NCI-H524 treated with DMSO at 0.1 percent for 48 hours (cell line): ENCODE results near the gene LARP1.
"Not testable (repeated sequence)": the region's sequence is repeated elsewhere in the genome, so short reads cannot be mapped to it uniquely, and the experiment has no call there.

ENCODE experiments used
- DNase-seq: peaks from one replicate; lab custom pipeline; 2025; lab: John Stamatoyannopoulos, UW

Gene LARP1

DNA sequence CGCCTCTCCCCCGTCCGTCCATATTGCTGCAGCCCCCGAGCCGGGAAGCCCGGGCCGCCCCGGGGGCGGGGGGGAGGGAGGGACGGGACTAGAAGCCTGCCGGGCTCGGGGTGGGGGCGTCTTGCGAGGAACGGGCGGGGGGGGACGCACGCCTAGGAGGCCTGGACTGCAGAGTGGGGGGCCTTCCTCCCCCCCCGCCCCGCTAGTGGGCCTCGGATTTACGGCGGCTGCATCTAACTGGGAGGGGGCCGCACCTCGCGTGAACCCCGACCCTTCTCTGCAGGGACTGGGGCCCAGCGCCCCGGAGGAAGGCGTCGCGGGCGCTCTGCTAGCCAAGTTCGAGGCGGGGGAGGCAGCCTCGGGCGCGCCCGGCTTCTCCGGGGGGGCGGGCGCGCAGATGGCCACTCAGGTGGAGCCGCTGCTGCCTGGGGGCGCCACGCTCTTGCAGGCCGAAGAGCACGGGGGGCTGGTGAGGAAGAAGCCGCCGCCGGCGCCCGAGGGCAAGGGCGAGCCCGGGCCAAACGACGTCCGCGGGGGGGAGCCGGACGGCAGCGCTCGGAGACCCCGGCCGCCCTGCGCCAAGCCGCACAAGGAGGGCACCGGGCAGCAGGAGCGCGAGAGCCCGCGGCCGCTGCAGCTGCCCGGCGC, at the start of gene LARP1:
Gene LARP1 (plus strand): TSS at position 17 of the 648 bp plus-strand sequence. CDS start 381 bp downstream, at position 398.
- DNase-seq: no peak

DNA sequence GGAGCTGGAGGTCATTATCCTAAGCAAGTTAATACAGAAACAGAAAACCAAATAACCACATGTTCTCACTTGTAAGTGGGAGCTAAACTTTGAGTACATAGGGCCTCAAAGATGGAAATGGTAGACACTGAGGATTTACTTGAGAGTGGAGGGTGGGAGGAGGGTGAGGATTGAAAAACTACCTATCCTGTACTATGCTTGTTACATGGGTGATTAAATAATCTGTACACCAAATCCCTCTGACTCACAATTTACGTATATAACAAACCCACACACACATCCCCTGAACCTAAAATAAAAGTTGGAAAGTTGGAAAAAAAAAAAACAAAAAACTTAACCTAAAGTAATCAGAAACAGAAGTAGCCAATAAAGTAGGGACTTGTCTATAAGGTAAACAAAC, 48.8 kb upstream of the LARP1 start:
- DNase-seq: no peak

DNA sequence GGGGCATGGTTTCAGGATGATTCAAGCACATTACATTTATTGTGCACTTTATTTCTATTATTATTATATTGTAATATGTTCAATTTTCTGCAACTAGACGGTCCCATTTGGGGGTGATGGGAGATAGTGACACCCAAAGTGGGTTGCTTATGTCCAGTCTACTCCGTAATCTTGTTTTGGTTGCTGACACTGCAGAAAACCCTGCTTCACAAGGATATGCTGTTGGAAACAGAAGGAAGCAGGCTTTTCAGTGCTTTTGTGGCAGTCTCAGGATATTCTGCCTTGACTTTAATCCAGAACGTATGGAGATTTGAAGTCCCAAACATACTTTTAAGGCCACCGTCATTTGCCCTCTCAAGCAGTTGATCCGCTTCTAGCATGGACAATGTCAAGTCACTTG, 47.5 kb upstream of the LARP1 start:
- DNase-seq: no peak

DNA sequence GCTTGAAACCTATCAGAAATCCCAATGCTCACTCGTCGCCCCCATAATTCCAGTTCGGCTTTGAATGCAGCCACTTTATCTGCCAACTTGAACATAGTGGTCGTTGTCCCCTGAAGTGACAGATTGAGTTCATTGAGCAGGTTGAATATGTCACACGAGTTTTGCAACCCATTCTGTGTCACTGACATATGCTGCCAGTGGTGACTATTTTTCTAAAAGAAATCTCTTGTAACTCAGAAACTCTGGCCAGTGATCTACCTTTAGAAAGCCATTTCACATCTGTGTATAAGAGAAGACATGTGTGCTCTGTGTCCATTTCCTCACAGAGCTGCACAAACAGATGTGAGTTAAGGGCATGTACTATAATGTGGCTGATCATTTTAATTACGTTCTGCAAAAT, 47.0 kb upstream of the LARP1 start:
- DNase-seq: no peak

DNA sequence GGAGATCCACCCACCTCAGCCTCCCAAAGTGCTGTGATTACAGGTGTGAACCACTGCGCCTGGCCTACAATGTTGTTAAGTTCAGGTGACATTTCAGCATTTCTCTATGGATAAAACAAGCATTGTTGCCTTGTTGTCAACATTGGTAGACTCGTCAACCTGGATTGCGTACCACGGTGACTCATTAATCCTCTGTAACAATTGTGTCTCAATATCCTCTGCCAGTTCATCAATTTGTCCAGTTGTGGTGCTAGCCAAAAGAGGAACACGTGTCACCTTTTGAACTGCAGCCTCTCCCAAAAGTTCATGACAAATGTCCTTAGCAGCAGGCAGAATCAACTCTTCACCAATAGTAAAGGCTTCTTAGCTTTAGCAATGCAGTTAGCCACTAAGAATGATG, 46.3 kb upstream of the LARP1 start:
- no peak for DNase-seq

DNA sequence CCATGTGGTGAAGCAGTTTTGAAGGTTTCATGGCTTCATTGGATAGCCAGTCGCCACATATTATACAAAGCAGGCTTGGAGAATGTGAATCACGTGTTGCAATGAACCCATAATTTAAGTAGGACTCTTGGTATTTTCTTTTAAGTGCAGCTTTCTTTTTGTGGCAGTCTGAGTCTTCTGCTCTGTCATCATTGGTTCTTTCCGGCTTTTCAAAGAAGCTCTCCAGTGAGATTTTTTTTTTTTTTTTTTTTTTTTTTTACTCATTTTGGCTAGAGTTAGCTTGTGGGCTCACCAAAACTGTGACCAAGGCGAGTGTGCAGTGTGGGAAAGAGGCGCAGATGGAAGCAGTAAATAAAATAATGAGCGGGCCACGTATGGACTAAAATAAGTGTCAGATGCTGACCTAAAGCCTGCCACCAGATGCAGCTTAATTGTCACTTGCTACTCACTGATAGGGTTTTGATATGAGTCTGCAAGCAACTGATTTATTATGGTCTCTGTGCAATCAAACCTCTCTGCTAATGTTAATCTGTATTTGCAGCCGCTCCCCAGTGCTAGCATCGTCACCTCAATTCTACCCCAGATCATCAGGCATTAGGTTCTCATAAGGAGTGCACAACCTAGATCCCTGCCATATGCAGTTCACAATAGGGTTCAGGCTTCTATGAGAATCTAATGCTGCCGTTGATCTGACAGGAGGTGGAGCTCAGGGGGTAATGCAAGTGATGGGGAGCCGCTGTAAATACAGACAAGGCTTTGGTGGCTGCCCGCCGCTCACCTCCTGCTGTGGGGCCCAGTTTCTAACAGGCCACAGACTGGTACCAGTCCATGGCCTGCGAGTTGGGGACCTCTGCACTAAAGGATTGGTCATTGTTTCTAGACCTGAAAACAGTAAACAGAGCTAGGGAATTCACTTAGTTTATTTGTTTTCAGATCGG, 45.5 kb upstream of the LARP1 start:
- no peak for DNase-seq

DNA sequence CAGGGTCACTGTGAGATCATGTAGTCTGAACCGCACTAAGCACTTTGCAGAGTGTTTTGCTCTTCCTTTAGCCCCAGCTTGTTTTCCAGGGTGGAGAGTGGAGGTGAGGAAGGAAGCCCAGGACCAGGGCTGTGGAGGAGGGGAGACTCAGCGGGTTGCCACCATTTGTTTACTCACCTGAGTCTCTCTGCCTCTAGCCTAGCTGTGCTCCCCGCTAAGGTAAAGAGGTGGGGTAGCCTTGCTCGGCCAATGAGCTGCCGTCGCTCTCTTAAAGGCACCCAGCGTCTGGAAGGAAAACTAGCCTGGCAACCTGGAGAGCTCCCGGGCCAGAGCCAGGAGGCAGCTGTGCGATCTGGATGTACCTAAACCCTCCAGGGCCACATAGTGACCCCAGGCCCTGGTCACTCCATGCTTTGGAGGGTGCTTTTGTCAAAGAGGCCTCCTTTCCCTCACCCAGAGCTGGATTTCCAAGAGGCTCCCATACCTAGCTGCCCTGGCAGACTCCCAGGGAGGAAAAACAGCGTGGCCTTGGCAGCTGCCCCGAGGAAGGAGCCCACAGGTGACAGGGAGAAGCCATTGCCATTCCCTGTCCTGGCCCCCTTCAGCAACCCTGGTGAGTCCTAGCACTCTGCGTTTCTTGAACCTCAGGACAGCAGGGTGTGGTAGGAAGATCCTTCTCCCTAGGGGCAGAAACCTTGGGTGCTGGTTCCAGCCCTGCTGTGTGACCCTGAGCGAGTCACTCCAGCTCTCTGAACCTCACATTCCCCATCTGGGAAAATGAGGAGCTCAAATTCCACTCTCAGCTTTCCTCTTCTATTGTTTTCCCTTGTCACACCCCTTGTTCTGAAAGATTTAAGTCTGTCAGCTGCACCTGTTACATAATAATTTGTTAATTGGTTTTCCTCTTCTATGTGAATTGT, 42.4 kb upstream of the LARP1 start:
- no peak for DNase-seq

DNA sequence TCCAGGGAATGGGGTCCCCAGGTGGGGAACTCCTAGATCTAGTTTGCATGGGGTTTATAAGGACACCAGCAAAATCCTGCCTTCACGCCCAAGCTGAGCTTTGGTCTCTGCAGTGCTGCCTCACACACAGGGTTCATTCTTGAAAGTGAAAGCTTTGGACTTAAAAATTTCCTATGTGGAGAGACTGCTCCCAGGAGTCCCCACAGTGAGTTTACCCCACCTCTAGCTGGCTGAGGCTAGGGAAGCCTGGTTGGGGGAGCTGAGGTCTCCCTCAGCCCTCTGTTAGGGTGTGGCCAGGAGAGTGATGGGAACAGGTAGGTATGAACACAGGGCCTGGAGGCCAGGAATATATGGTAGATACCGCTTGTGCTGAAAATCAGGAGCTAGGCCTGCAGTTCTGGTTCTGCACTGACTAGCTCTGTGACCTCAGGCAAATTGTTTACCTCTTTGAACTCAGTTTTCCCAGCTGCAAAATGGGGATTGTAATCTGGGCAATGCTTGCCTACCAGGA, 41.5 kb upstream of the LARP1 start:
- DNase-seq: no peak

DNA sequence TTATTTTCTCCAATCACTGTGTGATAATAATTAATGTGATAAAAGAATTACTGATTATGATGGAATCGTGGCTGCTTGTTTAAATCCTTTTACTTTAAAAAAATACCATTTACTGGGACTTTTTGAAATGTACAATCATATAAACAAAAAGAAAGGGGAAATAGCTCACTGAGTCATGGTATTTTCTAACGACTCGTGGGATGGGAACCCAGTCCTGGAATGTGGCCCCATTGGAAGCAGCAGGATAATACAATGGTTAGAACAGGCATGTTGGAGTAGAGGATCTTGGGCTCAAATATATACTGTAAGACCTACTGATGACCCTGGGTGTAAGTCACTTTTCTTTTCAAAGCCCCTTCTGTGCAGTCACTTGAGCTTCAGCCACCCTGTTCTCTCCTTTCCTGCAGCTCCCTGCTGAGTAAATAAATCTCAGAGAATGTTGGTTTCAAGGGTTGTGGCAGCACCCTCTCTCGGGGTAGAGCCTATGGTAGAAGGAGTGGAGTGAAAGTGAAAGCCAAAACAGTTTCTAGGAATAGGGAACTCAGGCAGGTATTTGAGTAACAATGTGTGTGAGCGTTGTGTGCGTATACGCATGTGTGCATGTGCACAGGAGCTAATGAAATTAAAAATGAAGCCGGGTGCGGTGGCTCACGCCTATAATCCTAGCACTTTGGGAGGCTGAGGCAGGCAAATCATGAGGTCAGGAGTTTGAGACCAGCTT, 40.8 kb upstream of the LARP1 start:
- no peak for DNase-seq

DNA sequence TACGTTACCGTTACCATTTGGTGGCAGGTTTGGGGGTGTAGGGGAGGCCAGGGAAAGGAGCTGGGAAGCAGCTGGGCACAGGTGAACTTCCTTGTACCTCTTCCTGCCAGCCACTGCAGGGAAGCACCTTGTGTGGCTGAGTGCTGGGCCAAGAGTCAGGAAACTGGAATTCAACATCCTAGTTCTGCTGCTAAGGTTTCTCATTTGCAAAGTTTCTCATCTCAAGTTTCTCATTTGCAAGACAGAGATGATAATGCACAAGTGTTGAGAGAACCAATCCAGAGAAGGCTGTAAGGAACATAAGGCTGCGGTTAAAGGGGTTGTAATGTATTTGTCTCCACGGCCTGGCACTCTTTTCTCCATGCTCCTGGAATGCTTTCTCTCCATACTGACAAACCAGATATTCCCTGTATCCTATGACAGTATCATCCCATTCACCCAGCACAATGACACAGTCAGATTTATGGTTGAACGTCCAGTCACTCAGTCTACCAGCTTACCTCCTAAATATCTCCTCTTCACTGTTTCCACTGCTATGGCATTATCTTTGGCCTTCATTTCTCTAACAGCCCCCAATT, 33.6 kb upstream of the LARP1 start:
- no peak for DNase-seq

DNA sequence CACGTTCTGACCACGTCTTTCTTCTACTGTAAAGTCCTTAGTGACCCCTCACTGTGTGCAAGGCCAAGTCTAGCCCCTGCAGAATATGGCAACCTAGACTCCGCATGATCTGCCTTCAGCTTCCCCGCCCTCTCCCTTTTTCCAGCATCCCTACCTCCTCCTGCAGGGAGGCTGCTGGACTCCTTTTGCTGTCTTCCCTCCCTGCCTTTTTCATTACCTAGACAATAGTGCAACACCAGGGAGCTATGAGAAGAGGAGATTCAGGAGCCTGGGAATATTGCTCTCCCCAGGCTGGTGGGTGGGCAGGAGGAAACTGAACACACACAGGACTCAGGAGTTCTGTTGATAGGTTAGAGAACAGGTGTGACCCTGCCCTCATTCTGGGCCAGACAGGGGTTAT, 33.1 kb upstream of the LARP1 start:
- DNase-seq: no peak

DNA sequence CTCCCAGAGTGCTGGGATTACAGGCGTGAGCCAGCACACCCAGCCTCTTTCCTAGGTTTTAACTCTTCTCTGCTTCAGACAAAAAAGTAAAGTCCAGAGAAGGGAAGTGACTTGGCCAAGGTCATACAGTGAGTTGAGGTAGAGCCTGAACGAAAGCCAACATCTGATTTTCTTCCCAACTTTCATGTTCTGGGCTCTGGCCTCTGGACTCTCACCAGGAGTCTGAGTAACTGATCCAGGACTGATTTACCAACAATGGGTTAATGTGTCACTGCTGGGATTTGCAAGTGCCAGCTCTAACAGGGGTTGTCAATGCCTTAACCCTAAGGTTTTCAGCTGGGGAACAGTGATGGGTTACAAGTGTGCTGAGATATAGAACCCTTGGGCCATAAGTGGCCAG, 32.2 kb upstream of the LARP1 start:
- DNase-seq: no peak

DNA sequence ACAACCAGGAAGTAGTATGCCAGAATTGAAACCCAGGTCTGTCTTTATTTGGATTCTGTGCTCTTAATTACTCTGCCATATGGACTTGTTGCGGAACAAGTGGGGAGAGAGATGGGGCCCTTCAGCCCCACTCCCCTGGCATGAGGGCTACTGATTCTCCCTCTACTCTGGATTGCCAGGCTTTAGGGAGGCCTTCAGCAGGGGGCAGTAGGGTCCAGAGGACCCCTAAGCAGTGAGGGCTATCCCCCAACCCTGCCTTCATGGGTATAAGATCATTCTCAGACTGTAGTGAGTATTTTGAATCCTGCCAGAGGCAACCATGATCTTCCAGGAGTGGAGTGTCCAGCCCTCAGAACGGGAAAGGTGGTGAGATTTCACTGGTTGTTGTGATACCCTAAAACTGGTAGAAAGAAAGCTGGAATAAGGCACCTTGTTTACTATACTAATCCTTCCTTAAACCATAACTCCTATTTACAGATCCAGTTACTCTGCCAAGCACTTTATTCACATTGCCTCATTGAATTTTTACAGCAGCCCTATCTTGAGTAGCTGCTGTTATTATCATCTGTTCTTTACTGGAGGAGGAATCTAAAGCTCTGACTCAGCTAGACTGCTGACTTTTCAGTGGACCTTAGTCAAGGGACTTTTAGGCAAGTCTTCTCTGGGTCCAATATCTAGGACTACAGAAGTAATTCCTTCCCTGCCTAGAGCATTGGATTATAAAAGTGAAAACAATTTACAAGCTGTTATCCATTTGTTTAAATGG, 31.3 kb upstream of the LARP1 start:
- DNase-seq: no peak

DNA sequence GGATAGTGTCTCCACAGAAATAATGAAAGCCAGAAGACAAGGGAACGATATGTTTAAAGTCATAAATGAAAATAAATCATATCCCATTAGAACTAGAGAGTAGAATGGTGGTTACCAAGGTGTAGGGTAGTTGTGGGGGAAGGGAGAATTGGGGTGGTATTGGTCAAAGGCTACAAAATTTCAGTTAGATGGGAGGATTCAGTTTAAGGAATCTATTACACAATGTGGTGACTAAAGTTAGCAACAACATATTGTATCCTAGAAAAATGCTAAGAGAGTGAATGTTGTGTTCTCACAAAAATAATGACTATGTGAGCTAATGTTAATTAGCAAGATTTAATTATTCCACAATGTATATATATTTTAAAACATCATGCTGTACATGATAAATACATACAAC, 27.8 kb upstream of the LARP1 start:
- no peak for DNase-seq

DNA sequence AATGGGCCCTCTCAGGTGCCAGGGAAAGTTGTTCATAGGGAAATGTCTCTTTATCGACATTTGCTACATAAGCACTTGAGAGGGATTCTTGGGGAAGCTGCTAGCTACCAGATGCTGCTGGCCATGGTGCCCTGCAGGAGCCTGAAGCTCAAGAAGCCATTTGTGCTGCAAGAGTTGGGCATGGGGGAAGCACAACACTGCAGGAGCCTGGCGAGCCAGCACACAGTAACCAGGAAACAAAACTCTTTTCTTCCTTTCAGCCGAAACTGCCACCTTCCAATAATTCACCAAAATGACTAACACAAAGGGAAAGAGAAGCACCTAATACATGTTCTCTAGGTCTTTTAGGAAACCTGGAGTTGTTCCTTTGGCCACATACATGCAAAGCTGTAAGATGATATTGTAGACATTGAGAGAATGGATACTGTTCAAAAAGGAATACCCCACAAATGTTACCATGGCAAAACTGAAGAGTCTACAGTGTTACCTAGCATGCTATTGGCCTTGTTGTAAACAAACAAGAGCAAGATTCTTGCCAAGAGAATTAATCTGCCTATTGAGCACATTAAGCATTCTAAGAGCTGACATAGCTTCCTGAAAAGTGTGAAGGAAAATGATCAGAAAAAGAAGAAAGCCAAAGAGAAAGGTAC, 26.1 kb upstream of the LARP1 start:
- no peak for DNase-seq

DNA sequence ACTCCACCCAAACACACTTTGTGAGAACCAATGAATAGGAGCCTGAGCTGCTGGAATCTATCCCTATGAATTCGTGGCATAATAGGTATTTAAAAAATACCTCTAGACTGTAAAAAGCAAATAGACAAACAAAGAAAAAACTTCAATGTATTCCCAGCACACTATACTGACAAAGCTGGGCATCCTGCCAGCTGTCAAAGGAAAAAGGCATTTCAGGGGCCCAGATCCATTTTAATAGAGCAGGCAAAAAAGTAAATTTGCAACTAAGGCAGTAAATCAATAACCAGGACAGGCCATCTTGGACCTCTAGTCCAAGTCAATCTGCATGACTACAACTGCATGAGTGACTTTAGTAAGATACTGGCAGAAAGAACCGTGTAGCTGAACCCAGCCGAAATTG, 25.6 kb upstream of the LARP1 start:
- DNase-seq: no peak

DNA sequence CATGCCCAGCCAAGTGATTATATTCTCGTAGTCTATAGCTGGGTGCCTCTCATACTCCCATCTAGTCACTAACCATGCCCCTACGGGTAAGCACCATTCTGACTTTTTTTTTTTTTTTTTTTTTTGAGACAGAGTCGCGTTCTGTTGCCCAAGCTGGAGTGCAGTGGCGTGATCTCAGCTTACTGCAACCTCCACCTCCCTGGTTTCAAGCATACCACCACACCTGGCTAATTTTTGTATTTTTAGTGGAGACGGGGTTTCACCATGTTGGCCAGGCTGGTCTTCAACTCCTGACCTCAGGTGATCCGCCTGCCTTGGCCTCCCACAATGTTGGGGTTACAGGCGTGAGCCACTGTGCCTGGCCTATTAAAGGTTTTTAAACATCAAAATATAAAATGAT, 24.4 kb upstream of the LARP1 start:
- DNase-seq: not testable (repeated sequence)

DNA sequence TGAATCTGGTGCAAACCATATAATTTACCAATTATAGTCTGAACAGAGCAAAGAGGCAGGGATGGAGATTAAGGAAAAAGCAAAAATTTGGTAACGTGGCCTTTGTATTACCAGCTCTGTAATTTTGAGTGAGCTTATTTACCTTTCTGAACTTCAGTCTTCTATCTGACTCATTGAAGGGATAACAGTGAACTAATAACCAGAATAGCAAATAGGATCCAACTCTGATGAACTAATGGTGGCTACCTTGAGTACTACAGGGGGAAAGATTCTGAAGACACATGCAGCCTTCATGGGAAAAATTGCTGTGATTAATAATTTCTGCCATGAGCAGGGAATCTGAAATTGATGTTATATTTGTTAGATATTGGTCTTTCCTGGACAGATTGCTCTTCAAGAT, 23.0 kb upstream of the LARP1 start:
- DNase-seq: no peak

DNA sequence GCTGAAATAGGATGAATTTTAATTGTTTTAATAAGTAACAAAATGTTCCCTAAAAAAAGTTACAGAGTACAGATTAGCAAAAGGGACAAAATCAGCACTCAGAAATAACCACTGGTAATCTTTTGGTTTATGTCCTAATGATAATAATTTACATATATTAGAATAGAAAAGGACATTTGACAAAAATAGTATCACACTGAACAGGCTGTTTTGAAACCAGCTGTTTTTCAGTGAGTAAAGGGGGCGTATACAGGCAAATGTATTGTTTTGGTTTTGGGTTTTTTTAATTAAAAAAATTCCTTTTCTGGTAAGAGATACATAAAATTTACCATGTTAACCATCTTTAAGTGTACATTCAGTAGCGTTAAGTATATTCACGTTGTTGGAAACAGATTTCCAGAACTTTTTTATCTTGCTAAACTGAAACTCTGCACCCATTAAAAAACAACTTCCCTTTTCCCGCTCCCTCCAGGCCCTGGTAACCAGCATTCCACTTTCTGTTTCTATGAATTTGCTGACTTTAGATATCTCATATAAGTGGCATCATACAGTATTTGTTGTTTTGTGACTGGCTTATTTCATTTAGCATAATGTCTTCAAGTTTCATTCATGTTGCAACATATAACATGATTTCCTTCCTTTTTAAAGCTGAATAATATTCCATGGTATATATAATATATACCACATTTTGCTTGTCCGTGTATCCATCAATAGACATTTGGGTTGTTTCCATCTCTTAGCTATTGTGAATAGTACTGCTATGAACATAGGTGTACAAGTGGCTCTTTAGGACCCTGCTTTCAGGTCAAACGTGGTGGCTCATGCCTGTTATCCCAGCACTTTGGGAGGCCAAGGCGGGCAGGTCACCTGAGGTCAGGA, 20.6 kb upstream of the LARP1 start:
- DNase-seq: no peak
